ENCODE results near the gene SPEG.
"Not testable (repeated sequence)": the region's sequence is repeated elsewhere in the genome, so short reads cannot be mapped to it uniquely, and the experiment has no call there.

Gene SPEG

DNA sequence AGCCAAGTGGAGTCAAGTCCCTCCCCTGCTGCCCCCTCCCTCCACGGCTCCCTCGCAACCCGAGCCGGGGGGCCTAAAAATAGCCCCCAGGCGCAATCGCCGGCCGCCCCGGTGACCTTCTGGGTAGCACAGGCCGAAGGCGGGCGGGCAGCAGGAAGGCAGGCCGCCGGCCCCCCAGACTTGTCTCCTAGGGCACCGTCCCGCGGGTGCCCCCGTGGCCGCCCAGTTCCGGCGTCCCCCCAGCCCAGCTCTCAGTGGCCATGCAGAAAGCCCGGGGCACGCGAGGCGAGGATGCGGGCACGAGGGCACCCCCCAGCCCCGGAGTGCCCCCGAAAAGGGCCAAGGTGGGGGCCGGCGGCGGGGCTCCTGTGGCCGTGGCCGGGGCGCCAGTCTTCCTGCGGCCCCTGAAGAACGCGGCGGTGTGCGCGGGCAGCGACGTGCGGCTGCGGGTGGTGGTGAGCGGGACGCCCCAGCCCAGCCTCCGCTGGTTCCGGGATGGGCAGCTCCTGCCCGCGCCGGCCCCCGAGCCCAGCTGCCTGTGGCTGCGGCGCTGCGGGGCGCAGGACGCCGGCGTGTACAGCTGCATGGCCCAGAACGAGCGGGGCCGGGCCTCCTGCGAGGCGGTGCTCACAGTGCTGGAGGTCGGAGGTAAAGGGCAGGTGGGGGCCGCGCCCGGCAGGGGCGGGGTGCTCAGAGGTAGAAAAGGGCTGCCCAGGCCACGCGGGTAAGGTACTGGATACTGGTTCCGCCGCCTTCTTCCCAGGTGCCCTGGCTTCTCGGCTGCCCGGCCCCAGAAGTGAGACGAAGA, at the start of gene SPEG:
Gene SPEG, plus strand, starts transcription at position 126 of the 808 bp plus-strand sequence. Its CDS starts 135 bp downstream, at position 261.
- DNase-seq, result no peak

DNA sequence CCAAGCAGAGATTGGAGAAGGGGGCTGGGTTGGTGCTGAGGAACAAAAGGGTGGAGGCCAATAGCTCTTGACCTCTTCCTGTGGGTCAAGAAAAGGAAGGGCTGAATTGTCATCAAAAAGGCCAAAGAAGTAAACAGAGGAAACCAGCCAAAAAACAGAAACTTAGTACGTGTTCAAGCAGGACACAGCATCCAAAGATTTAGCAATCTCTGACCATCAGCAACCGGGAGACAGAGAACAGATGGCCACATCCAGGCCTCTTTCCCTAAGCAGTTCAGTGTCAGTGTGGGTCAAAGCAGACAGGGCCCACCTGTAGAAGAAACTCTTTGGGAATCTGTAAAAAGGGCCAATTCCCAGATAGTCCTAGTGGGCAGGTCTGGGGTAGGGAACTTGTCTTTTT, 49.8 kb upstream of the SPEG start:
- DNase-seq, result no peak

DNA sequence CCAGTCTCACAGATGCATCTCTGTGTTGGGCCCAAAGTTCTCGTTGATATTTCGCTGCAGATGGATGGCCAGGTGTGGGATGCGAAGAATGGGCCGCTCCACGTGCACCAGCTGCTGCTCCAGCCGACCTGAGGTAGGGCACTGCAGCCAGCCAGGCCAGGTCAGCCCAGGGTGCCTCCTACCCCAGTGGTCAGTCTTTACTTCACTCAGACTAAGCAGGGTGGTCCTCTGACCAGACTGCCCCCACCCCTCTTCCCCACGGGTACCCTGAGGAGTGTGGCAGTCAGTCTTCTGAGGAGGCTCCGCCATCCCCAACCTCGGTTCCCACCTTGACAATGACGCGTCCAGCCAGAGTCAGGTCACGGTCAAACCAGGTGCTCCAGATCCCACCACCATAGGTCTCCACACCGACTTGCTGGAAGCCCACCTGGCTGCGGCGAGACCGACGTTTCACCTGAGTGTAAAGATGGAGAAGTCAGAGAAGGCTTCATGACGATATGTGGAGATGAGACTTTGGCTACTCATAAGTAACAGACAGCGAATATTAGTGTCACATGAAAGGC, 48.6 kb upstream of the SPEG start:
- DNase-seq, result no peak

DNA sequence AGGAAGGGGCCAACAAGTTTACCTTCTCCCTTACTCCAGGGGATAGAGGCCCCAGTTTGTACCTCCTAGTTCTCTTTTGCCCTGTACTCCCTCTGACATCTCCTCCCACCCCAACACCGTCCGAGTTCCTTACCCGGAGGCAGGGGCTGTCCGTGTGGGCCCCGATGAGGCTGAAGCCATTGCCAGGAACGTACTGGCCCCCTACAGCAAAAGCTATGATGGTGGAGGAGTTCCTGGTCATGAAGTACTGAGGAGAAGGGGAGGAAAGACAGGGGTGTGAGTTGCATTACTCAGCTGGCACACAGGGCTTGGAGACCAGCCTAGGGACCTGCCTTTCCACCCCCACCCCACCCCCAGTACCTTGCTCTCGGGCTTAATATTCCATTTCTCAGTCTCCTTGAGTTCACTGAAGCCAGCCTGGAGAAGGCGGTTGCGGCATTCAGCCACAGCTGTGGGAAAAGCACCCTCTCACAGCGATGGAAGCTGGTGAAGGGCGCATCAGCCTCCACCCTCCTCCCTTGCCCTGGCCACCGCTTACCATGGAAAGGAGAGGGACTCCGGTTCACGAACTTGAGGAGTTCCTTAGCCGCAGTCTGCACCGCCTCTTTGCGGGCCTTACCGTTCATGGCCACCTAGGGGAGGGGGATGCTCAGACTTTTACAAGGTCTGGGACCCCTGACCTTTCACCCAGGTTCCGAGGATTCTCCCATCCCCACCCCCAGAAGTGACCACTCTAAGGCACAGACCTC, 47.9 kb upstream of the SPEG start:
- no peak for DNase-seq

DNA sequence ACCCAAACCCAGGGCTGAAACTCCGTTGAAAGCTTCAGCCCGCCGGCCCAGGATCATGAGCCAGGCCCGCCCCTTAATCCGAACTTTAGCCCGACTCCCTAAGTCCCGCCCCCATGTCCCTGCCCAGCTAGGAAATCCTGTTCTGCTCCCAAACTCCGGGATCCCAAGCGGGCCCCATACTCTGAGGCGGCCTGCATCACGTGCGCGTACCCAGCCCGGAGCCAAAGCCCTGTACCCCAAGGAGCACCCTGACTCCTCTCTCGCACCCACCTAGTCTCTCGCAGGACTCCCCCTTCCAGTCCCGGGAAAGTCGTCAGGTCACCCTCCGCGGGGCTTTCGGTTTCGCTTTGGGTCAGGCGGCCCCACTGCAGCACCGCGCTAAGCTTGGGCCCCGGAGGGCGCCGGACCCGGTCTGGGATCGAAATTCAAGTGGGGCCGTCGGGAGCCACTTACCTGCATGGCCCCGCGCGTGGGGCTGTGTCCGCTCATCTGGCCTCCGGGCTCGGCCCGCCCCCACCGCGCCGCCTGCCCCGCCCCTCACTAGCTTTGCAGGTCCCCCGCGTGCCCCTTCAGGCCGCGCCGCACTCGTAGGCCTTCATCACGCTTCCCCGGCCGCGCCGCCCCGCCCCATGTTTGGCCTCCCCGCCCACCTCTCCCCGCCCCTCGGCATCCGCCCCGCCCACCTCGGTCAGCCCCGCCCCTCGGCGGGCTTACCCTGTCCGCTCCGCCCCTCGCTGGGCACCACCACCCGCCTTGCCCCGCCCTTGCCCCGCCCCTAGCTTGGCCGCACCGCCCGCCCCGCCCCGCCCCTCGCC, 47.1 kb upstream of the SPEG start, which contains the start of gene DNPEP:
Gene DNPEP, minus strand, starts transcription at position 607 of the 815 bp plus-strand sequence. Its CDS starts 118 bp downstream, at position 489.
- peak in 11 of 14 donors; percentile 54 to 100 (median 97) for DNase-seq

DNA sequence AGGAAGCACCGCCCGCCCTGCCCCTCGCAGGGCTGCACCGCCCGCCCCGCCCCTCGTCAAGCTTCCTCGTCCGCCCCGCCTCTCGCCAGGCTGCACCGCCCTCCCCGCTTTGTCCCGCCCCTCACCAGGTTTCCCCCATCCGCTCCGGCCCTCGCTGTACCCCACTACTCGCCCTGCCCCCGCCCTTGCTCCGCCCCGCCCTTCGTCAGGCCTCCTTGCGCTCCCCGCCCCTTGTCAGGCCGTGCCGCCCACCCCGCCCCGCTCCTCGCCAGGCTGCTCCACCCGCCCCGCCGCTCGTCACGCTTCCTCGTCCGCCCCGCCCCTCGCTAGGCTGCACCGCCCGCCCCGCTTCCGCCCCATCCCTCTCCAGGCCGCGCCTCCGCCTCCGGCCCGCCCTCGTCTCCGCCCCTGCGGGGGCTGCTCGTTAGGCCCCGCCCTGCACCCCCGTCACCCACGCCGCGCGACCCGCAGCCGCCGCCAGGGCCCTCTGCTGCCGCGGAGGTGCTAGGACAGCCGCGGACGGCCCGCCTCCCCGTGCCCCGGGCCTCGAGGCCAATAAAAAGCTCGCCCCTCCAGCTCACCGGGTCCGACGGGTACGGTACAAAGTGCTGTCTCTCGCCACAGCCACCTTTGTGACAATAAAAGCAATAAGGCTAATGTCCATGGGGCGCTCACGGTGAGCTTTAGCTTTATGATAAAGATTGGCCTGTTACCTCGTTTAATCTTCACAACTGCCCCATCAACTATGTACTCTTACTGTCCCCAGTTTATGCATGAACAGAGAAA, 46.3 kb upstream of the SPEG start:
- peak; percentile 90 to 100 (median 97) for DNase-seq

DNA sequence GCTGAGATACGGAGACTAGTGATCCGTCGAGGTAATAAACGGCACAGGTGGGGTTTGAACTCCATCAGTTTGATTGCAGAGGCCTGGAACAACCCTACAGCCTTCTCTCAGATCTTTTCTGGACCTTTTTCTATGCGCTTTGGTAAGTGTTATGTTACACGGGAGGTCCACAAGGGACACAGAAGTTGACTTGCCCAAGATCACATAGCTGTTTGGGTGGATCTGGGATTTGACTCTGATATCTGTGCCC, 45.8 kb upstream of the SPEG start:
- DNase-seq, result no peak

DNA sequence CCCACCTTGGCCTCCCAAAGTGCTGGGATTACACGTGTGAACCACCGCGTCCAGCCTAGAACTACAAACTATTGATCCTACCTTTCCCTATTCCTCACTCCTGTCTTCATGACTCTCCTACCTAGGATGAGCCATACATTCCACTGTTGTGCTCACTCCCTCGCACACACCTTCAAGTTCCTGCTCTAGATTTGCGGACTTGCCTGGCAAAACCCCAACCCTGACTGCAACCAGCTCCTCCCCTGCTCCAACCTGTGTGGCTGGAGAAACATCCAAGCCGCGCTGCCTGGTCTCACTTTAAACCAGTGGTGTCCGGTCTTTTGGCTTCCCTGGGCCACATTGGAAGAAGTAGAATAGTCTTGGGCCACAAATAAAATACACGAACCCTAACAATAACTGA, 41.9 kb upstream of the SPEG start:
- DNase-seq, result no peak

DNA sequence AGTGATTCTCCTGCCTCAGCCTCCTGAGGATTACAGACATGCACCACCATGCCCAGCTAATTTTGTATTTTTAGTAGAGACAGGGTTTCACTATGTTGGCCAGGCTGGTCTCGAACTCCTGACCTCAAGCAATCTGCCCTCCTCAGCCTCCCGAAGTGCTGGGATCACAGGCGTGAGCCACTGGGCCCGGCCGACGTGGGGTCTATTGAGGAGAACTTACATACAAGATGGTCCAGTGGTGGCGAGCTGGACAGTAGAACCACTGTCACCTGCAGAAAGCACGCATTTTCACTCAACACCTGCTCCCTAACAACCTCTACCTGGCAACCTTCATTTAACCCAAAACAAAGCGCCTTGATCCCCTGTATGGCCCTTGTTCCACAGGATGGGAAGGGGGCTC, 39.6 kb upstream of the SPEG start:
- DNase-seq, result not testable (repeated sequence)

DNA sequence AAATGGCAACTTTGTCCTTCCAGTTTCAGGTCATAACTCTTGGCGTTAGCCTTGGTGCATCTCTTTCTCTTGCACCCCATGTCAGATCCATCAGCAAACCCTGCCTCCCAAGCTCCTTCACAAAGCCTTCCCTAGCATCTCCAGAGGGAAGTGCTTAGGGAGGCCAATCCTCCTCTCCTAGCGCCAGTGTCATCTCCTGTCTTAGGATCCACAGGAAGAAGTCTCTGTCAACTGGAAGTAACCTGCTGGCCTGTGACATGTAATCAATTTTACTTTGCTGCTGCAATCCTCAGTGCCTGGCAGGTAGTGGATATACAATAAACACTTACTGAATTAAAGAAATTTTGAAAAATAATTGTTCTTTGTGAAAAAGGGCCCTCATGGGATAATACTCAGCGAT, 39.0 kb upstream of the SPEG start:
- DNase-seq, result no peak

DNA sequence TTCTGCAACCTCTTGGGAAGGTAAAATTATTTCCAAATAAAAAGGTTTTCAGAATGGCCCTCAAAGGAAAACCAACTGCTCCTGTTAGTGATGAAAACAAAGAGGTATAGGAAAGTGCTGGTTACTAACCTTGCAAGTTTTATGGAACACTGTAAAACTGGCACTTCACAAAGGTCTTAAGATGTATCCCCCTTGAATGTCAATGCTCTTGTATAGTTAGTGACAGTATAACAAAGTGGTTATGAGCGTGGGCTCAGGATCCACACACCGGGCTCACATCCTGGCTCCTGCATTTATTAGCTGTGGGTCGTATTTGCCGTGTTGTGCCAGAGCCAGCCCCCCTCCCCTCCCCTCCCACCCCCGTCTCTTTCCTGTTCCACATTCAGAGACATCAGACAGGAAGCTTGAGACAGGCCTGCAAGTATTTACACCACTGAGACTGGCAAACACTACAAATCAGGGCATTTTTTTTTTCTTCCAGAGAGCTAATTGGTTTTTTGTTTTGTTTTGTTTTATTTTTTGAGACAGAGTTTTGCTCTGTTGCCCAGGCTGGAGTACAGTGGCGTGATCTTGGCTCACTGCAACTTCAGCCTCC, 37.7 kb upstream of the SPEG start:
- DNase-seq, result no peak

DNA sequence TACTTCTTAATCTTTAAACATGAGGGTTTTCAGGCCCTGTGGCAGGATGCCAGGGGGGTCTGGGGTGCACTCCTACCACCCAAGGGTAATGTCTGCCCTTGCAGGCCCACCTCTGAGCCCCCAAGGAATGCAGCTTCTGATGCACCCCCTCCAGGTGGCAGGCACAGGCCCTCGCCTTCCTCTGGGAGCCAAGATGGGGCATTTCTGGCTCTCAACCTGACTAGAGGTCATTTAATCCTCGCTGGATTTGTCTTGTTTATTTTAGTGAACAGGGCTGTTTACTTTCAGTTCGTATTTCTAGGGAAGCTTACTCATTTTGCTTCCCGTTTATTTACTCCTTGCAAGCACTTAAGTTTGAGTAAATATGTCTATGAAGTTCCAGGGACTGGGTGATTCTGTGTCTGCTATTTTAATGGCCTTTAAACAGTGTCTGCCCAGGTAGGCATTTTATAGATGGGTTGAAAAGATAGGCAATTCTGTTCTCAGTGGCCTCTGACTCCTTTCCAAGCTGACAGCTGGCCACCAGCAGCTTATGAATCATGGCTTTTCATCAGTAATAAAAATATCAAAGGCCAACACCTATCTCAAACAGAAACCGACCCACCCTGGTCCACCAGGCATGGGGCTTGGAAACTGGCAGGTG, 35.8 kb upstream of the SPEG start:
- peak in 1 of 14 donors; percentile 67 for DNase-seq

DNA sequence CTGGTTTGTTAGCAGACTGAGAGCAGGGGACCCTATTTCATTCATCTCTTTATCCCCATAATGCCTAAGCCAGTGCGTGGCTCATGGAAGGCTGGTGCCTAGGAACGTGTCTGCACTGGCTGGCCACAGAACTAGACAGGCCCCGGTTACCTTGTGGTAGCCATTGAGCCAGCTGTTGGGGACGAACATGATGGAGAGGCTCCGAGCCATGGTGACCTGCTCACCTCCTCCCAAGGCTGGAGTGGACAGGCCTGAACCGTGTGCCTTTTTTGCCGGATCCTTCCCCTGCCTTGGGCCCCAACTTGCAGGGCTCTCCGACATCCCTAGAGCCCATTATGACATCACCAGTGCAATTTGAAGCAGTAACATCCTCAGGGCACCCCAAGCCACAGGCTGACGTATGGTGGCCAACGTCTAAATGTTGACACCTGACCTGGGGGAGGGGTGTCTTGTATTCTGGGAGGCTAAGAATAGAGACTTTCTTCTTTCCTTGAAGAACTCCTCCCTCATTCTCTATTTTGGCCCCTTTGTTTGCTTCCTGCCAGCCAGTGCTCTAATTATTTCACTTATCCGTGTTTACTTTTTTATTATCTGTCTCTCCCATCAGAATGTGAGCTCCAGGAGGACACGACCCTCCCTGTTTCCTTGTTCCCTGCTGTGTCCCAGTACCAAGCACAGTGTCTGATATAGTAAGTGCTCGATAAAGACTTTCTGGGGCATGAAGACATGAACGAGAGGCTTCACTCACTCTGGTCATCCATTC, 34.7 kb upstream of the SPEG start:
- no peak for DNase-seq

DNA sequence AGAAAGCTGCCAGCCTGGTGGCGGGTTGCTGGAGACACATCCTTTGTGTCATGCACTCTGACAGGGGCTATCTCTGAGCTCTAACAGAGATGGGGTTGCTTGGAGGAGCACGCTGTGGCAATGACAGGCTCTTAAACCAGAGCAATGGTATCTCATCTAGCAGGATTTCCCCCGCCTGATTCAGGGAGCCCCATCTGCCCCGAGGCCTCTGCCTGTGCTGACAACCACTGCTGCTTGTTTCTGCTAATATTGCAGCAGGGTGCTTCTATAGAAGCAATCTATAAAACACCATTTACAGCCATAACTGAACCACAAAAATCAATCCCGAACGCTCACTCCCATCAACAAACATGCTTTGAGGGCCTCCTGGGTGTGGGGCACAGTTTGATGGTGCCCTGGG, 34.1 kb upstream of the SPEG start:
- DNase-seq, result no peak

DNA sequence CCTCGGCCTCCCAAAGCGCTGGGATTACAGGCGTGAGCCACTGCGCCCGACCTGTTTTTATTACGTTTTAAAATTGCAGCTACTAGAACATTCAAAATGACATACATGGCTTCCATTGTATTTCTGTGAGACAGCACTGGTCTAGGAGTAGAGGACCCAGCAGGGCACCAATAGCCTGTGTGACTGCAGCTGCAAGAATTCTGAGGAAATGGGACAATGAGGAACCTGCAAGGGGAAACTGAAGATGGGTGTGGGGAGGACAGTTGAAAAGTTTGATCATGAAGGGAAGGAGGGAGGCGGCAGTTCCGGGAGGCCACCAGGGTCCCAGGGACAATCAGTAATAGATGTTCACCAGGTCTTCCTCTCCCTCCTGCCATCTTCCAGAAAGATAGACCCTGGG, 33.0 kb upstream of the SPEG start:
- no peak for DNase-seq

DNA sequence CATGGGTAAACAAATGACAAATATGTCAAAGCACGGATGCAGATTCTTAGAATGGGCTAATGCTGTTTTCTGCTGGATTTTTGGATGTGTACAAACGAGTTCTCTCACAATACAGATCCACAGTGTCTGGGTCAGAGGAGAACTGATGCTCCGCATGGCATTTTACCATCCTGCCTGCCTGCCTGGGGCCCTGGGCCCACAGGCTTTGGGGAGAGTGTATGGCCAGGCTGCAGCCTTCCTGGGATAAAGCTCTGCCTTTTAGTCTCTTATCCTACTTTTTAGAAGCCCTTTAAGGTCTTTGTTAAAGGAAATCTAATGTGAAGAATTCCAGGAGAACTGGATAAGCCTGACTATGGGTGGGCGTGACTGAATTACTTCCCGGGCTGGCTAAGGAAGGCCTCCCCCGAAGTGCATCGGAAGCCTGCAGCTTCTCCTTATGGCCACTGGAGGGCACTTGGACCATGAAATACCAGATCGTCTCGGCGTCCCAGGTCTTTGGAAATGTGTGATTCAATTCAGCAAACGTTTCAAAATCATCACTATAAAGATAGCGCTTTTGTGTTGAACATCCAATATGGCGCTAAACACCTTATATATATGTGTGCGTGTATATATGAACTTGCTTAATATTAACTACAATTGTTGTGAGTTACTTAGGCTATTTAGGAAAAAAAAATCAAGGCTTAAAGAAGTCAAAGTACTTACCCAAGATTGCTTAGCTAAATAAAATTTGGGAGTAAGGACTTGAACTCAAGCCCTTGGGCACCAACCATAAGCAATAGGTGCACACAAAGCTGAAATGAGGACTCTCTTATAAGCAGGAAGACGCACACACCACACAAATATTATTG, 31.8 kb upstream of the SPEG start:
- DNase-seq, result peak in 7 of 14 donors; percentile 4 to 54 (median 24)

DNA sequence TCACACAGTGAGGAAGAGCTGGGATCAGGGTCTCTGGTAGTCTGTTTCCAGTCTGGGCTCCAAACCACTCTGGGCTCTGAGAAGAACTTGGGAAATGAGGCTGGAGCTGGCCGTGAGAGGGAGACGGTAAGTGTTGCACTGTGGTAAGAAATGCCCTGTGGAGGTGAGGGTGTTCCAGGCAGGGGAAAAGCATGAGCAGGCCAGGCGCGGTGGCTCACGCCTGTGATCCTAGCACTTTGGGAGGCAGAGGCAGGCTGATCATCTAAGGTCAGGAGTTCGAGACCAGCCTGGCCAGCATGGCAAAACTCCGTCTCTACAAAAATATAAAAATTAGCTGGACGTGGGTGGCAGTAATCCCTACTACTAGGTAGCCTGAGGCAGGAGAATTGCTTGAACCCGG, 30.8 kb upstream of the SPEG start:
- DNase-seq, result no peak

DNA sequence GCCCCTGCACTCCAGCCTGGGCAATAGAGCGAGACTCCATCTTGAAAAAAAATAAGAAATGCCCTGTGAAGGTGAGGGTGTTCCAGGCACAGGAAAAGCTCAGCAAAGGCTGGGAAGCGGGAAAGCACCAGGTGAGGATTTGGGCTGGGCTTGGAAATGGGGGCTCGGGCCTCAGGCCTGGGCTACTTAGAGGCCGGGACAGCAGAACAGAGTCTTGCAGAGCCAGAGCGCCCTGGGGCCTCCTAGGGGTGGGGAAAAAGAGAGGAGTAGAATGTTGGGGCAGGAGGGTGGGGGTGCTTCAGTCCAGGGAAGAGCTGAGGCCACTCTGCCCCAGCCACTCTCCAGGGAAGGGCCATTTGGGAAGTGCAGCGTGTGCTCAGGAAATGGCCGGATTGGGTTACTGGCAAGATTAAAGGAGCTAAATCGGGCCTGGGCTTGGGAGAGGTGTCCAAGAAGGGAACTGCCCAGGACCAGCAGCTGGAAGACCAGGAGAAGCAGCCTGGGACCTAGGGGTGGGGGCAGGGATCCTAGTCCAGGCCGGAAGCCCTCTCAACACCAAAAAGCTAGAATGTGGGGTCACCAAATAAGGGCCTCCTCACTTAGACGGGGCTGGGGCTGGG, 30.2 kb upstream of the SPEG start:
- no peak for DNase-seq

DNA sequence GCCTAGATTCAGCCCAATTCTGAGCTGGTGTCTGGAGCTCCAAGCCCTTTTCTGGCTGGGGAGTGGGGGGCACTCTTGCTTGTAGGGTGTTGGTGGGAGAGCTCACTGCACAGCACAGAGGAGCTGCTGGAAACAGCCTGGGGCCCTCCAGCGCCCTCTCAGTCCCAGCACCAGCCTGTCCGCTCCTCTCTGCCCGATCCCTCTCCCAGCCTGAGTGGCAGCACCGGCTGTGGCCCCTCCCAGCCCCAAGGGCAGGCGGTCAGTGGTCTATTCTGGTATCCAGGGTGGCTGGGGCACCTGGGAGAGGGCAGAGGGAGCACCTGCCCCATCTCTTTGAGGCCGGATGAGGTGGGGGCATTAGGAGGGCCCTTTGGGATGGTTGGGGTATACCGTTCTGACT, 29.7 kb upstream of the SPEG start:
- DNase-seq, result no peak
